ENCODE data around the gene TOMM6.

GRCh38 chr6:41798901-41799558, 11.5 kb downstream of the TOMM6 start:
- TF ChIP-seq CTCF (conservative IDR thresholded peaks at IDR 0.05) (no peak), ZFX (IDR thresholded peaks at IDR 0.05) (no peak)

All from C4-2B (cell line).